PFSK-1 (cell line): ENCODE measurements around the gene KCNJ6.

Source experiments
- FOXP2 ChIP-seq: optimal IDR thresholded peaks from 2 replicates; pipeline ENCODE3; 2011; ENCODE audit warnings: borderline replicate concordance, control low read depth, inconsistent platforms; ENCODE audit not compliant: insufficient read depth; ENCODE audit errors: extremely low read length, extremely low read depth
- POLR2AphosphoS5 ChIP-seq: IDR thresholded peaks from 2 replicates; pipeline ENCODE4 v1.6.1; 2012; ENCODE audit warnings: low read depth, mild to moderate bottlenecking, control low read depth, low read length, moderate library complexity
- SIN3A ChIP-seq: IDR thresholded peaks from 2 replicates; pipeline ENCODE4 v1.6.1; 2012; ENCODE audit warnings: mild to moderate bottlenecking, low read length, moderate library complexity, borderline replicate concordance; ENCODE audit not compliant: insufficient read depth
- TAF1 ChIP-seq: IDR thresholded peaks from 2 replicates; pipeline ENCODE4 v1.6.1; 2012; ENCODE audit warnings: low read length, control low read depth, borderline replicate concordance; ENCODE audit not compliant: insufficient read depth
- TF ChIP-seq, protein P1 (sequence below), 2 experiments: IDR thresholded peaks; 2 replicates each; pipeline versions ENCODE4 v1.6.1 to v1.8.0; 2011 to 2012; ENCODE audit warnings: low read depth in 2 of 2, low read length in 2 of 2, control low read depth in 1 of 2, inconsistent platforms in 1 of 2, mild to moderate bottlenecking in 1 of 2, moderate library complexity in 1 of 2; ENCODE audit not compliant: insufficient read depth in 1 of 2

Gene KCNJ6

DNA sequence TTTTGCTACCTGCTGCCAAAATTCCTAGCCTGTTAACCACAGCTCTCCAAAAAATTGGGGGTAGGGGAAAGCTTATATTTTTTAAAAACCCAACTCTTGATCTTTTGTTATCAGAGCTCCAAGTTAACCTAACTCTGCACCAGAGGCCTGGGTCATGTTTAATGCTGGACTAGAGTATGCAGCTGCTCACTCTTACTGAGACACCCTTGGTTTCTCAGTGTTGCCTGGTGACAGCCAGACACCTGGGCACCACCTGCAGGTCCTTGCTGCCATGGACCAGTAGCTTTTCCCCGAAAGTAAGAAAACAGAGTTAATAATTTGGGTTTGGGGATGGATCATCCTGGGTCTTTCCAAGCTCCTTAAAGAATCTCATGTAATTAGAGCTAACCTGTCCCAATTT is 30.1 kb downstream of the KCNJ6 start:
- TF ChIP-seq TAF1 (no peak), FOXP2 (no peak), POLR2AphosphoS5 (no peak), SIN3A (no peak)
- TF ChIP-seq, protein P1, sequence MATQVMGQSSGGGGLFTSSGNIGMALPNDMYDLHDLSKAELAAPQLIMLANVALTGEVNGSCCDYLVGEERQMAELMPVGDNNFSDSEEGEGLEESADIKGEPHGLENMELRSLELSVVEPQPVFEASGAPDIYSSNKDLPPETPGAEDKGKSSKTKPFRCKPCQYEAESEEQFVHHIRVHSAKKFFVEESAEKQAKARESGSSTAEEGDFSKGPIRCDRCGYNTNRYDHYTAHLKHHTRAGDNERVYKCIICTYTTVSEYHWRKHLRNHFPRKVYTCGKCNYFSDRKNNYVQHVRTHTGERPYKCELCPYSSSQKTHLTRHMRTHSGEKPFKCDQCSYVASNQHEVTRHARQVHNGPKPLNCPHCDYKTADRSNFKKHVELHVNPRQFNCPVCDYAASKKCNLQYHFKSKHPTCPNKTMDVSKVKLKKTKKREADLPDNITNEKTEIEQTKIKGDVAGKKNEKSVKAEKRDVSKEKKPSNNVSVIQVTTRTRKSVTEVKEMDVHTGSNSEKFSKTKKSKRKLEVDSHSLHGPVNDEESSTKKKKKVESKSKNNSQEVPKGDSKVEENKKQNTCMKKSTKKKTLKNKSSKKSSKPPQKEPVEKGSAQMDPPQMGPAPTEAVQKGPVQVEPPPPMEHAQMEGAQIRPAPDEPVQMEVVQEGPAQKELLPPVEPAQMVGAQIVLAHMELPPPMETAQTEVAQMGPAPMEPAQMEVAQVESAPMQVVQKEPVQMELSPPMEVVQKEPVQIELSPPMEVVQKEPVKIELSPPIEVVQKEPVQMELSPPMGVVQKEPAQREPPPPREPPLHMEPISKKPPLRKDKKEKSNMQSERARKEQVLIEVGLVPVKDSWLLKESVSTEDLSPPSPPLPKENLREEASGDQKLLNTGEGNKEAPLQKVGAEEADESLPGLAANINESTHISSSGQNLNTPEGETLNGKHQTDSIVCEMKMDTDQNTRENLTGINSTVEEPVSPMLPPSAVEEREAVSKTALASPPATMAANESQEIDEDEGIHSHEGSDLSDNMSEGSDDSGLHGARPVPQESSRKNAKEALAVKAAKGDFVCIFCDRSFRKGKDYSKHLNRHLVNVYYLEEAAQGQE (IDR thresholded peaks at IDR 0.05; ENCODE audit: insufficient read depth in 1 of 2, low read depth in 2 of 2, low read length in 2 of 2): no peak

DNA sequence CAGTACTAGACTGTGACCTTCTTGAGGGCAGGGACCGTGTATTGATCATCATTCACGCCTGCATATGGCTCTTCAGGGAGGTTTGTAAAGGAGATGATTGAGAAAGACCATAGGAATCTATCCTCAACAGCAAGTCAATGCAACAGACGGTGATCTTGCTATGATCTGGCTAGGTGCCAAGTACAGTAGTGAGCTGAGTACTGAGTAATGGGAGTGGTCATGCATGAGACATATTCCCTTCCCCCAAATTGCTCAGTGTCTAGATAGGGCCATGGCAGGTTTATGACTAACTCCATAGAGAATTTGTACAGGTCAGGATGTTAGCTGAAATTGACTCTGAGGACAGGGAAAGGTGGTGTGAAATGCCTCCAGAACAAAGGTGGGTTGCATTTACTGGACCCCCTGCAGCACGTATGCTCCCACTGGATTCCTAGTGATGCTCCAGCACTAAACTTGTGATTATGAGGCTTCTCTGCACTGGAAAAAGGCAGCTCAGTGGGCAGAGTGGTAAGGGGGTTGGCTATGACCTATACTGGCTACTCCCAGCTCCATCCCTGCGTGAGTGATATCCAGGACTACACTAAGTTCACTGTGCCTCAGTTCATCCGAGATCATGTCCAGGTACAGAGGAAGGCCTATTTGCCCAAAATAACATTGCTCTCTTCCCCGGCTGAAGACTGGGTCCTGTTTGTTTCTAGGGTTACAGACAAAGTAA is 37.2 kb downstream of the KCNJ6 start:
- TF ChIP-seq, protein P1 (IDR thresholded peaks at IDR 0.05; ENCODE audit: insufficient read depth in 1 of 2, low read depth in 2 of 2, low read length in 2 of 2): no peak
- TF ChIP-seq TAF1 (no peak), SIN3A (no peak), FOXP2 (no peak), POLR2AphosphoS5 (no peak)

DNA sequence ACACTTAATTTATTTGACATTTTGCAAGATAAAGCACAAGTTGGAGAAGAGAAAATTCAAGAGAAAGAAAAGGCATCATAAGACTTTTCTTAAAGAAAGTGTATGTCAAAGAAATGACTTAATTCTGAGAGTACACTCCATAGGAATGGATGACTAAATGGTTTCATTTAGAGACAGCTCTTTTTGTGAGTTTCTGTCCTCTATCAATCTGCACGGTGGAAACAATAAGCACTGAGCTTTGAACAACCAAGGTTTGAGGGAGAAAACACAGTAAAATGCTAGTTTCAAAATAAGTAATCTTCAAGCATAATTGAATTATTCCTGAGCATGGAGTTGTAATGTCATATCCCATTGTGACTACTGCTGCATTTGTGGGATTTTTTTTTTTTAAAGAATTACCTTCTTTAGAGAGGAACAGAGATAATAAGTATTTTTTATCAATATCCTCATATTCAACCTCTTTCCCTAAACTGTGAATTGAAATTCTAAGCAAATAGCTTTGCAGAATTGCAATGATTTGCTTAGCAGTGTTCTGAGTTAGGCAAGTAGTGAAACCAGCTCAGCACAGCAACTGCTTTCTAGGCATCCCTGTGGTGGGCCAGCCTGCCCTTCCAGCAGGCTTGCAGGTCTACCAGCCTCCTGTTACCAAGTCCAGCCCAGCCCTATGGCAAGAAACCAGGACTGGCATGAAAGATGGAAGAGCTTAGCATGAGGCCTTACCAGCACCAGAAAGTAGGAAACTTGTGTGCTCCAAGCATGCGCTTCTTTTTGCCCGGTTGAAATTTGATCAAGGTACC is 38.2 kb downstream of the KCNJ6 start:
- TF ChIP-seq FOXP2: no peak
- no peak for TF ChIP-seq TAF1
- TF ChIP-seq, protein P1 (IDR thresholded peaks at IDR 0.05; ENCODE audit: insufficient read depth in 1 of 2, low read depth in 2 of 2, low read length in 2 of 2): no peak
- TF ChIP-seq POLR2AphosphoS5: no peak
- TF ChIP-seq SIN3A: no peak

DNA sequence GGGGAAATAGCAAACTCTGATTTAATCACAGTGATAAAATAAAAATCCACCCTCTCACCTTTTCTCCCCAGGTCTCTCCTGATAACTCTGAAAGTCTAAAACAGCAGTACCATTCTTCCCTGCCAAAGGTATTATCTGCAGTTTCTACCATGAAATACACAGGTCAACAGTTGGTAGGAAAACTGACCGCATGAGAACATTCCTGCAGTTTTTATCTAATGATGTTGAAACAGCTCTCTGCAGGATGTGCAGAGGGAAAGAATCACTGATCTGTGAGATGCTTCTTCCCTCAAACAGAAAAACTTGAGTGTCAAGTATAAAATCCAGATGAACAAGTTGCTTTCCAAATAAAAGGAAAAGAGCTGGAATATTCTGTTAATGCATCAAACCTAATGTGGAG is 39.1 kb downstream of the KCNJ6 start:
- TF ChIP-seq SIN3A (no peak), FOXP2 (no peak)

DNA sequence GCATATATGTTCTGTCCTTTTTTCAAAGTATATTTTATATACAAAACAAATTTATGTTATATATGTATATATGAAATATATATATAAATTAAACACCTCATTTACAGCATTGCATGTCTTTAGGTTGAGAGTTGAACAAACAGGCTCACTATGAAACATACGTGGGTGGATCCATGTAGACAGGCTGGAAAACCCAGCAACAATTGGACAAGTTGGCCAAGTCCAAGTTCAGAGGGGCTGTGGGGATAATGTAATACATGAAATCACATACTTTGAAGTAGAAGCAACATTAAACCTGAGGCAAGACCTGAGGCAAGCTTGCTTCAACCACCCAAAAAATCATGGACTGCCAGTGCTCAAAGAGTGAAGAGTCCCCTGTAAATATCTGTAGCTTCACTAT is 39.7 kb downstream of the KCNJ6 start:
- TF ChIP-seq SIN3A (no peak), POLR2AphosphoS5 (no peak), FOXP2 (no peak), TAF1 (no peak)
- TF ChIP-seq, protein P1 (IDR thresholded peaks at IDR 0.05; ENCODE audit: insufficient read depth in 1 of 2, low read depth in 2 of 2, low read length in 2 of 2): no peak
